Liver (tissue), 3 donors: ENCODE data around the gene PYROXD2.

Experiments
- CTCF ChIP-seq: fragments of 150-350 bp; IDR thresholded peaks from 2 replicates; pipeline ENCODE4 v1.5.1; 2017; ENCODE audit warnings: improper control_type of control experiment, low read depth, low read length; ENCODE audit not compliant: missing input control
- RAD21 ChIP-seq, 2 donors: IDR thresholded peaks; 2 replicates each; pipeline ENCODE4 v1.6.1; 2016; ENCODE audit warnings: antibody characterized with exemption in 2 of 2, mild to moderate bottlenecking in 2 of 2
- RXRA ChIP-seq, 2 donors: IDR thresholded peaks; 2 replicates each; pipeline ENCODE4 v1.6.1; 2017 to 2018; ENCODE audit warnings: antibody characterized with exemption in 2 of 2, mild to moderate bottlenecking in 1 of 2
- TAF1 ChIP-seq: conservative IDR thresholded peaks from 2 replicates; pipeline ENCODE4 v1.6.1; 2016; ENCODE audit warnings: antibody characterized with exemption, mild to moderate bottlenecking
- TF ChIP-seq, protein P1 (sequence below): IDR thresholded peaks from 2 replicates; pipeline ENCODE4 v1.6.1; 2016; ENCODE audit warnings: antibody characterized with exemption, mild to moderate bottlenecking
- donor health status: healthy.
- donor health status: healthy.

- TF ChIP-seq TAF1 = no peak
- TF ChIP-seq, protein P1, sequence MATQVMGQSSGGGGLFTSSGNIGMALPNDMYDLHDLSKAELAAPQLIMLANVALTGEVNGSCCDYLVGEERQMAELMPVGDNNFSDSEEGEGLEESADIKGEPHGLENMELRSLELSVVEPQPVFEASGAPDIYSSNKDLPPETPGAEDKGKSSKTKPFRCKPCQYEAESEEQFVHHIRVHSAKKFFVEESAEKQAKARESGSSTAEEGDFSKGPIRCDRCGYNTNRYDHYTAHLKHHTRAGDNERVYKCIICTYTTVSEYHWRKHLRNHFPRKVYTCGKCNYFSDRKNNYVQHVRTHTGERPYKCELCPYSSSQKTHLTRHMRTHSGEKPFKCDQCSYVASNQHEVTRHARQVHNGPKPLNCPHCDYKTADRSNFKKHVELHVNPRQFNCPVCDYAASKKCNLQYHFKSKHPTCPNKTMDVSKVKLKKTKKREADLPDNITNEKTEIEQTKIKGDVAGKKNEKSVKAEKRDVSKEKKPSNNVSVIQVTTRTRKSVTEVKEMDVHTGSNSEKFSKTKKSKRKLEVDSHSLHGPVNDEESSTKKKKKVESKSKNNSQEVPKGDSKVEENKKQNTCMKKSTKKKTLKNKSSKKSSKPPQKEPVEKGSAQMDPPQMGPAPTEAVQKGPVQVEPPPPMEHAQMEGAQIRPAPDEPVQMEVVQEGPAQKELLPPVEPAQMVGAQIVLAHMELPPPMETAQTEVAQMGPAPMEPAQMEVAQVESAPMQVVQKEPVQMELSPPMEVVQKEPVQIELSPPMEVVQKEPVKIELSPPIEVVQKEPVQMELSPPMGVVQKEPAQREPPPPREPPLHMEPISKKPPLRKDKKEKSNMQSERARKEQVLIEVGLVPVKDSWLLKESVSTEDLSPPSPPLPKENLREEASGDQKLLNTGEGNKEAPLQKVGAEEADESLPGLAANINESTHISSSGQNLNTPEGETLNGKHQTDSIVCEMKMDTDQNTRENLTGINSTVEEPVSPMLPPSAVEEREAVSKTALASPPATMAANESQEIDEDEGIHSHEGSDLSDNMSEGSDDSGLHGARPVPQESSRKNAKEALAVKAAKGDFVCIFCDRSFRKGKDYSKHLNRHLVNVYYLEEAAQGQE = no peak
- no peak for TF ChIP-seq CTCF
- no peak for TF ChIP-seq RAD21 (IDR thresholded peaks at IDR 0.05)
- no peak for TF ChIP-seq RXRA (IDR thresholded peaks at IDR 0.05)
These were observed 7.8 kb downstream of the PYROXD2 start for GRCh38 chr10:98407017-98407743.
